ENCODE data around the gene RAB15.

RAB15 gene

DNA sequence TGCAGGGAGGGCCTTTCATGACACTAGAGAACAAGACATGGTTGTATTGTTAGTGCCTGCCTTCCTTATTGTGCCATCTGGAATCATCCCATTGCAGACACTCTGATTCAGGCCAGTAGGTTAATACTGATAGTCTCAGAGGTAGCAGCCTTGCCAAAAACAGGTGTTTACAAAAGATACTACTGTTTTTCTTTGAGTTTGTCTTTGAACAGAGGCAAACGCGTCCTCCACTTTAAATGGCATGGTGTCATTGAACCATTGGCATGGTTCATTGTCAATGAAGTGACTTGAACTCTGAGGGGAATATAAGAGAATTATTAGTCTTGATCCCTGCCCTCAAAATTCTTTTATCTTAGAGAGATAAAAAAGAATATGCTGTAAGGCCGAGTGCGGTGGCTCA is 18.8 kb upstream of the RAB15 start:
- in situ Hi-C loops (cut with MboI; ENCODE audit: low sequenced_read_pairs) = no loop called here

DNA sequence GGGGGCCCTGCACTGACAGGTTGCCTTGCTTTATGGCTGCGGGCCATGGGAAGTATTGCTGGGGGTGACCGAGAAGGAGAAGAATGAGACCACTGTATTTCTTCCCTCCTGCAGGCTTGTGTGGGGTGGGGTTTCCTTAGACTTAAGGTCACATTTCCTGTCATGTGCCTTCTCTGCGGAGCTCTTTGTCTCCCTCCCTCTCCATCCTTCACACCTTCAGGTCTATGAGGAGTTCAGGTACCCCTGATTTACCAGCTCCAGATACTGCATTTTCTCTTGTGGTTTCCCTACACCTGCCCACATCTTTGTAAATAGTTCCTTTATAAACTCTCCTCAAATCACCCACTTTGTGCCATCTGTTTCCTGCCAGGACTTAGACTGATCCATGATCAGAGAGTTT is 18.2 kb upstream of the RAB15 start:
- in situ Hi-C loops (cut with MboI; ENCODE audit: low sequenced_read_pairs) = no loop called here

DNA sequence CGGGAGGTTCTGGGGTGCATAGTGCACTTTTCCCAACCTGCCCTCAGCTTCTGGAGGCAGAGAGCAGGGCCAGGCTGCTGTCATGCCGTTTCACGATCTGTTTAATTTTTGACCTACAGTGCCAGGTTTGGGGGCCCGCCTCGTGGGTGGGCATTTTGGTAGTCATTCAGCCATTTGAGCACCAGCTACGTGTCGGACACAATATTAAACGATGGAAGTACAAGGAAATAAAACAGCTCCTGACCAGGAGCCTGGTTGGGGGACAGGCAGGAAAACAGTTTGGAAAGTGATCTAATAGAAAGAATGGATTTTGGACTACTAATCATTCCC is 15.3 kb upstream of the RAB15 start:
- in situ Hi-C loops (cut with MboI; ENCODE audit: low sequenced_read_pairs) = no loop called here

DNA sequence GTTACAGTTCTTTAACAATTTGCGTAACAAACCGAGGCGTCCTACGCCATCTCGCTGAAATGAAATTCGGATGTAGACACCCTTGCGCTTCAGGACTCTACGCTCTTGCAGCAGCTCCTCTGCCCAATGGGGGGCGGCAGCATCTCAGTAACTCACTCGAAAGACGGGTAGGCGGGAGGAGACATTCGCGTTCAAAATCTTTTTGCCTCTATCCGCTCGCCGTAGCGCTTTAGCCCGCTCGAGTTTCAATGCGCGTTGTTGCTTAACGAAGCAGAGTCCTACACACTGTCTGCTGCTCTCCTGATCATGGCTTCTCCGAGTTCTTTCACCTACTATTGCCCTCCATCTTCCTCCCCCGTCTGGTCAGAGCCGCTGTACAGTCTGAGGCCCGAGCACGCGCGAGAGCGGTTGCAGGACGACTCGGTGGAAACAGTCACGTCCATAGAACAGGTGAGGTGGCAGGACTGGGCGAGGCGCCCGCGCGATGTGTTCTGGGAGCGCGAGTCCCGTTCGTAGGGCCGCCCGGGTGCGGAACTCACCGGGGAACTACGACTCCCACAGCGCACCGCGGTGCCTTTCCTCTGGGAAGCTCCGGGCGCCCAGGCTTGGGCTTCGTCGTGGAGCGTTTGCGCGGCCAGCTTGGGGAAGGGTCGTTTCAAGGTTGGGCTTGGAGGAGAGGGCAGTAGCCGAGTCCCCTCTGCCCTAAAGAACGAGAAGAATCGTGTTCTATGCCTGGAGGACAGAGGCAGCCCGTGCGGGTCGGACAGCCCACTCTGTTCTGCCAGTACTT is 14.7 kb upstream of the RAB15 start, which contains the start of gene FNTB:
Gene FNTB (plus strand): TSS at position 248 of the 790 bp plus-strand sequence. CDS start 59 bp downstream, at position 307.
- in situ Hi-C loops (cut with MboI; ENCODE audit: low sequenced_read_pairs) = no loop called here

DNA sequence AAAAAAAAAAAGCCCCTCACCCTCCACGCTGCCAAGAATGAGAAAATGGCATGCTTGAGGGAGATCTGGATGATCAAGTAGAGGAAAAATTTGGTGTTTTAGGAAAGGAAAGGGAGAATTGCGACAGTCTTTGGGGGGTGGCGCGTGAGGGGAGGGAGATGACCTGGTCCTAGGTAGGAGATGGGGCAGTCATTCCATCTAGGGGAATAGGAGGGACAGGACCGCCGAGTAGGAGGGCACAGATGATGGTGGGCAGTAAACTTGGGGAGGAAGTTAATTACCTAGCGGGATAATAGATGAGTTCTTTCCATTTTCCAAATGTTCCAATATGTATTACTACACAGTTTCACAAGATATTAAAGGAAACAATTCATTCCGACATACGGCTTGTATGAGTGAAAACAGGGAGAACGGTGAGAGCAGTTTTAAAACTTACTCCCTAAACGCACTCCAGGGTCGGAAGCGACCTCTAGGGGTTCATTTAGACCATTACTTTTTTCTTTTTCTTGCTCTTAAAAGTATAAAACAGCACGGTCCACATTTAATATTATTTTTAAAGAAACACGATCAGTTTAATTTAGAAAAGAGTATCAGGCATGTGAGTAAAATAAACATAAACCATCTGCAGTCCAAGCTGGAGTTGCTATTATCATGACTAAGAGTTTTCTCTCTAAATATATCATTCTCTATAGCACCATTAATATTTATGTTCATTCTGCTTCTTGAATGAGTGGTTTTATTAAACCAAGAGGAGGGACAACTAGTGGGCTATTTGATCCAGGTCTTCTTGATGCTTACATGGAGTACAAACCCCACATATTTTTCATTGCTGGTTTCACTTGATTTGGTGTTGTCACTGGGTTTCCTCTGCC is 11.5 kb upstream of the RAB15 start:
- in situ Hi-C loops (cut with MboI; ENCODE audit: low sequenced_read_pairs) = no loop called here

DNA sequence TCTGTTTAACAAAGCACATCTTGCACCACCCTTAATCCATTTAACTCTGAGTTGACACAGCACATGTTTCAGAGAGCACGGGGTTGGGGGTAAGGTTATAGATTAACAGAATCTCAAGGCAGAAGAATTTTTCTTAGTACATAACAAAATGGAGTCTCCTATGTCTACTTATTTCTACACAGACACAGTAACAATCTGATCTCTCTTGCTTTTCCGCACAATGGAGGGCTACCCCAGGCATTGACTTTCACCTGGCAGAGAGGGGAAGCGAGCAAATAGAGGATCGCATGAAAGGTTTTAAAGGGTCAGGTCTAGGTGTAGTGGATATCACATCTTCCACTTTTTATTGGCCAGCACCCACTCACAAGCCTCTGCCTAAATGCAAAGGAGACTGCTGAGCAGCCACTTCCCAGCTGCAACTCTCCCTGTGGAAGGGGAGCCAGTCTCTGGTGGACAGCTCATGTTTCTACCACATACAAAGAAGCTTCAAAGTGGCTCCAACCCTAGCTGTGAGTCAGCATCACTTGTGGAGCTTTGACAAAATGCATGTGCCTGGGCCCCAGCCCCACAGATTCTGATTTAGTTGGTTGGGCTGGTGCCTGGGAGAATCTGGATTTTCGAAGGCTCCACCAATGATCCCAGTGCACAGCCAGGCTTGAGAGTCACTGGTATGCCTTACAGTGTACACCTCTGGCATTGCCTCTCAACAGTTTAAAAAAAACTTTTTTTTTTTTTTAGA is 7.4 kb upstream of the RAB15 start:
- in situ Hi-C loops (cut with MboI; ENCODE audit: low sequenced_read_pairs) = no loop called here

DNA sequence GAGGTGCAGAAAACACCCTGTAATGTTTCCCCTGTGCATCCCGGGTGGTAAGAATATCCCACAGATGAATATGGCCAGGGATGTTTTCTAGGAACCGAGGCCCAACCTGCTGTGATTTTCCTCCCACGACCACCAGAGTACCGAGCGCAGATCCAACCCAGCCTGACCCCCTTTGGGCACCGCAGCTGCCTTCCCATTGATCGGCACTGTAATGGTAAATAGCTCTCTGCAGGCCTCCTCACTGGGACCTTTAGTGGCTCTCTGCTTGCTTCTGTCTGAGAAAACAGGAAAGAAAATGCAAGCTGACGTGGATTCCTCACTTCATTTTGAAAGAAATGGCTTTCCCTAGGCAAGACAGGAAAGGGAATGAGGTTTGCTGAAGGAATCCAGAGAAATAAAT is 2.4 kb upstream of the RAB15 start:
- in situ Hi-C loops (cut with MboI; ENCODE audit: low sequenced_read_pairs) = no loop called here

DNA sequence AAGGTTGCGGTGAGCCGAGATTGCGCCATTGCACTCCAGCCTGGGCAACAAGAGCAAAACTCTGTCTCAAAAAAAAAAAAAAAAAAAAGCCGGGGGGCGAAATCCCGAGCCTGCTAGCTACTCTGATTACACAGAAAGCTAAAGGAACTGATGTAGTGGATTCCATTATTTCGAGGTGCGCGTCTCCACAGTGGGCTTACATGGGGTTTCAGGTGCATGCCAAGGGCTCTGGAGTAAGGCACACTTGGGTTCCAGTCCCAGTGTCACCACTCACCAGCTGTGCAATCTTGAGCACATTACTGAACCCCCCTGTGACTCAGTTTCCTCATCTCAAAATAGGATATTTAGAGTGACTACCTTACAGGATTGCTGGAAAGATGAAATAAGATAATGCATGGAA is 1.7 kb upstream of the RAB15 start:
- in situ Hi-C loops (cut with MboI; ENCODE audit: low sequenced_read_pairs) = no loop called here

DNA sequence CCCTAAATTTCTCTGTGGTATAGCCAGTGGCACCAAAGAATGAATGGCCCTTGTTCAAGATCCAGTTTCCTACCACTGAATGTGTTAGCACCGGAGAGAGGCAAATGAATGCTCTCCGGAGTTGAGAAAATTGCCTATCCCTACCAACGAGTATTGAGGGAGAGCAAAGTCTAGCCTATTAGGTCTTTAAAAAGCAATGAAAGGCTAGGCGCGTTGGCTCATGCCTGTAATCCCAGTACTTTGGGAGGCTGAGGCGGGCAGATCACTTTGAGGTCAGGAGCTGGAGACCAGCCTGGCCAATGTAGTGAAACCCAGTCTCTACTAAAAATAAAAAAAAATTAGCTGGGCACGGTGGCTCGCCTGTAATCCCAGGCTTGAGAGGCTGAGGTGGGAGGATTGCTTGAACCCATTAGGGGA is 898 bp upstream of the RAB15 start:
- in situ Hi-C loops (cut with MboI; ENCODE audit: low sequenced_read_pairs) = no loop called here

DNA sequence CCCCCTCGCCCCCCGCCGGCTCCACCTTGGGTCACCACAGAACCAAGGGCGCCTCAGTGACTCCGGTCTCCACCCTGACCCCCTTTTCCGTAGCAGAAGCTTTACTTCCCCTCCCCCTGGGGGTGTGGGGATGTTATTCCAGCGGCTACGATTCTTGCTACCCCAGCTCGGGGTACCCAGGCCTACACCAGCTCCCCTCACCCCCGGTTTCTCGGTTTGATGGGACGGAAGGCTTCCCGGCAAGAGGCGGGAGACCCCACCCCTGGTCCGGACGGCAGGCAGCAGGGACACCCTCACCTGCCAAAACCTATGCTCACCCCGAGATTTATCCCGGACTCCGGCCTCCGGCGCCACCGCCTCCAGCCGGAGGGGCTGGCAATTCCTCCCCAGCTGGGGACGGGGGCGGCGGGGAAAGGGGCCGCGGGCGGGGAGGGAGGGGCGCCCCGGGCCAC is 619 bp downstream of the RAB15 start:
- in situ Hi-C loops (cut with MboI; ENCODE audit: low sequenced_read_pairs) = no loop called here

DNA sequence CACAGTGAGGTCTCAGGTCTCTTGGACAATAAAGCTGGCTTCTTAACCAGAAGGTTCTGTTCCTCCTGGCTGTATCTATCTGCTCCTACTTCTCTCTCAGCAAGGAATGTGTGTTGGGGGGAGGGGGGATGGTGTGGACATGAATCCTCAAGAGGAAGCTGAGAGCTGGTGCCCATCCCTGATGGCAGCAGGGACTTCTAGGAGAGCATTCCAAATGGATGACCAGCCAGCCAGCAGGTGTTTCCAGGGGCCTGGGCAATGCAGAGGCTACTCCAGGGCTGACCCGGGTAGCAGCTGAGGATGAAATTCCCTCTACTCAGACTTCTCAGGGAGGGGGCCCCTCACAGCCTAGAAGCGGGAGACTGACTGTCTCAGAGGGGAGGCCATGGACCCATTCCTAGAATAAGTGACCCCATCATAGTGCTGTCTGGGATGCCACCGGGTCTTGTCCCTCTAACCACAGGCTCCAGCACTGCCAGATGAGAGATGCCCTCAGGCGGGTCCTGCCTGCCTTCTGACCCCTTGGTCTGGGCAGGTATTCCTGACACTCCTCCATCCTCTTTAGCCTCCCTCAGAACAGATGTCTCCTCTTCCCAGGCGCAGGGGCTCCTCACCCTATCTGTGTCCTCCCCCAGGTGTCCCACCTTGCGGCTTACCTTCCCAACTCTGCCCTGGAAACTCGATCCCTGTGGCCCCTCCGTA is 1.2 kb downstream of the RAB15 start:
- in situ Hi-C loops (cut with MboI; ENCODE audit: low sequenced_read_pairs) = no loop called here

DNA sequence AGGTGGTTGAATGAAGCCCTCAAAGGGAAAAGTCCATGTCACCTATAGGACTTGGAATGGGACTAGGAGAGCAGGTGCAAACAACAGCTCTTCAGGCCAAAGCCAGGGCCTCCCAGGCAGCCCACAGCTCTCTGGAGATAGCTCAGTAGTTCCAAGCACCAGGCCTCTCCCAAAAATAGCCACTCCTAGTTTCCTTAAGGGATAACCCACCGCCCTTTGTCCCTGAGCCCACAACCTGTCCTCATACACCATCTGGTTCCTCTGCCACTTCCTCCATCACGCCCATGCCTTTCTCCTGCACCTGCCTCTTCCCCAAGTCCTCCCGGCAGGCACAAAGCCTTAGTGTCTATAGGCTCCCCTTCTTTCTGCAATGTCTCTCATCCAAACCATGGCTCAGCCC is 2.1 kb downstream of the RAB15 start:
- in situ Hi-C loops (cut with MboI; ENCODE audit: low sequenced_read_pairs) = no loop called here

DNA sequence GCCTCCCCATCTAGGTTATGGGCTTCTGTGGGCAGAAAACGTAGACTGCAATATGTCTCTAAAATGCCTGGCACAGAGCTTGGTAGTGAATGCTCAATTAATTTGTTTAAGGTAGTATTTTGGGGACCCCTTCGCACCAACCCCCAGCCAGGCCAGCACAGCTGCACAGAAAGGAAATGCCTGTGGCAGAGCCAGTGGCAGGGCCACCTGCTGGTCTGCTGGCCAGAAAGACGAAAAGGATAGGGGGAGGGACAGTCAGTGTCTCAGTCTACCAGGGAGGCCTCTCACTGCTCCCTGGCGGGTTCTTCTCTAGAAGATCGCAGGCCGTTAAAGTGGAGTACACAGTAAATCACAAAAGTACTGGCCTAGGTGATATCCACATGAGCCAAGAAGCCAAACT is 3.5 kb downstream of the RAB15 start:
- in situ Hi-C loops (cut with MboI; ENCODE audit: low sequenced_read_pairs) = no loop called here

DNA sequence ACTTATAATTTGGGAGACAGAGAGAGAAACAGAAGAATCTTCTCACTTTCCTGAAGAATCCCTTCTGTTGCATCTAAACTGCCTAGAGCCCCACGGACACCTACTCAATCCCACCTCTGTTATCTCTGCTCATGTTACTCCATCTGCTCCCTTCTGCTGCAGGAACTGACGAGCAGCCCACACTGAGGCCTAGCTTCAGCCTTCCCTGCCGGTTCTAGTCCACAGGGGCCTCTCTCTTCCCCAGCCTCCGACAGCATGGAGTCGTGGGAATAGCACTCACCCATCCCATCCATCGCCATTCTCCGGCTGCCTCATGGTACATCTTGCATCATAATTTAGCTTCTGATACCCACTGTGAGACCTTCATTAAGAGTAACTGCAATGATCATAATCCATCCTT is 4.0 kb downstream of the RAB15 start:
- in situ Hi-C loops (cut with MboI; ENCODE audit: low sequenced_read_pairs) = no loop called here

DNA sequence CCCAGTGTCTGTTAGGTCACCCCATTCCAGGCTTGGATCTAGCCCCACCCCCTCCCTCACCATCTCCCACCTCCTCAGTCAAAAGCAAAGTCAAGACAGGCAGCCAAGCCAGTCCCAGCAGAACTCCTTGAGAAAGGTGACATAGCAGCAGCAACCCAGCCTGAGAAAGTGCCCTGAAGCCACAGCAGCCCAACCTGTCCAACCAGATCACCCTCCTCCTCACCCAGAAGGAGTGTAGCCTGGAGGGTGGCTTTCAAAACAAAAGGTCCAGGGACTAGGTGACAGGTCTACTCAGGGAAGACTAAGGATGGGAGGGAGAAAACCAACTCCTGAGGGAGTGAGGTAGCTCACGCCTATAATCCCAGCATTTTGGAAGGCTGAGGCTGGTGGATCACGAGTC is 5.2 kb downstream of the RAB15 start:
- in situ Hi-C loops (cut with MboI; ENCODE audit: low sequenced_read_pairs) = no loop called here

DNA sequence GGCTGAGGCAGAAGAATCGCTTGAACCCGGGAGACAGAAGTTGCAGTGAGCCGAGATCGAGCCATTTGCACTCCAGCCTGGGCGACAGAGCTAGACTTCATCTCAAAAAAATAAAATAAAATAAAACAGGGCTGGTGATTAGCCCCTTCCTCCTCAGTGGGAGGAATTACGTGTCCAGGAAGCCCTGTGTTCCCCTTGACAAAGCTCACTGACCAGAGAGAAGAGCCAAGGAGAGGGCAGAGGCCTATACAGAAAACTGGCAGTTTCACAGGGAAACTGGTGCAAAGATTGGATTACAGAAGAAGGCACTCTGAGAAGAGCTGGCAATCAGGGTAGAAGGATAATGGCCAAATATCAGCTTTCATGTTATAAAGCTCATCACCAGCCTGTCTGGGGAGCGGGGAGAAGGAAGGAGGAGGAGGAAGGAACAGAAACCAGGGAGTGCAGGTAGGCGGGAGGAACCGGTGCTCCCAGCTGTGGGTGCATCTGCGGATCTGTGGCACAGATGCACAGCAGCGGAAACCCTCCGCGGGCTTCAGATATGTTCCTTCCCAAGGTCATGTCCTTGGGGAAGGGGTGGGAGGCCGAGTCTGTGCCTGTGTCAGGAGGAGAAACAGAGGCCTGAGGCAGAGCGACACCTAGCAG is 6.7 kb downstream of the RAB15 start:
- in situ Hi-C loops (cut with MboI; ENCODE audit: low sequenced_read_pairs) = no loop called here

DNA sequence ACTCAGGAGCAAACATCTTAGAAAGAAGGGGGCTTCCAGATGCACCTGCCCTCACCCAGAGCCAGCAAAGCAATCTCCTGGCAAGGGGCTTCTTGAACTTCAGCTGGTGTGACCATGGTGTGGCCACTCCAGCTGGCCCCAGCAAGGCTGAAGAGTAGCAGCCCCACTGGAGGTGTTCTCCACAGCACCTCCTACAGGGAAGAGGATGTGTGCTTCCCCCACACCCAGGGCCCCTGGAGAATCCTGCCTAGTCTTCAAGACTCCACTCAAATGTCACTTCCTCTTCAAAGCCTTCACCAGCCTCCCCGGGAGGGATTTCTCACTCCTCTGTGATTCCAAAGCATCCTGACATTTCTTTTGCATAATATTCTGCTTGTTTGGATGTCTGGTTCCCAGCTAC is 8.5 kb downstream of the RAB15 start:
- in situ Hi-C loops (cut with MboI; ENCODE audit: low sequenced_read_pairs) = no loop called here

DNA sequence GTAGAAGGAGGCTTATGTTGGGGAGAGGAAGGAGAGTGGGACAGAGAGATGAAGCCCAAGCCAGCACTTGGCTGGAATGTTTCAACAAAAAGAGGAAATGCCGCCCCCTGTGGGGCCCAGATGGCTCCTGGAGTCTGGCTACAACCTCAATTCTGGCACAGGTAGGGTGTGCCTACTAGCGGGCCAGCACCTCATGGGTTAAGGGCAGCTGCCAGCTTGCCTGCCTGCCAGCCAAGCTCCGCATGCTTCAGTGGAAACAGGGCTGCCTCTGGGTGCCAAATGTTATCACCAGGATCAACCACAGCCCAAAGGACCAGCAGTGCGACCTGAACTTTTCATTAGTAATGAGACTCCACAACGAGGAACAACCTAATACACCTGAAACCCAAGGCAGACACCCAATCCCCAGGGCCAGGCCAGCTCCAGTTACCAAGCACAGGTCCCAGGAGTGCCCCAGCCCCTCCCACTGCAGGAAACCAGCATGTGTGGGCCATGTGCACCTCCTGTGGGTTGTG is 11.3 kb downstream of the RAB15 start:
- in situ Hi-C loops (cut with MboI; ENCODE audit: low sequenced_read_pairs) = no loop called here

DNA sequence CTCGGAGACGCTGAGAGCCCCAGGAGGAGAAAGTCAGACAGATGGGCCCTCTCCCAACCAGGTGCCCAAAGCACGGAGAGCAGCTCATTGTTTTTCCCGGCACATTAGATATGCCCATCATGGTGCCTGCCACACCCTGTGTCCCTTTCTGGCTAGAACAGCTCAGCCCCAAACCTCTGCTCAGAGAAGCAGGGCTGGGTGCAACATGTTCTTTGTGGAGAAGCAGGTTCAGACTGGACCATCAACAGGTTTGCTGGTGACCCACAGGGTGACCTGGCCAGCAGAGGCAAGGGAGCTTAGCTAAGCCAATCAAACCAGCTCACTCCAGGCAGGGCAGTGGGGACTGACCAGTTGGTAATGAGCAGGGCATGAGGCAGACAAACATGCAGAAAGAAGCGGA is 13.4 kb downstream of the RAB15 start:
- in situ Hi-C loops (cut with MboI; ENCODE audit: low sequenced_read_pairs) = no loop called here

DNA sequence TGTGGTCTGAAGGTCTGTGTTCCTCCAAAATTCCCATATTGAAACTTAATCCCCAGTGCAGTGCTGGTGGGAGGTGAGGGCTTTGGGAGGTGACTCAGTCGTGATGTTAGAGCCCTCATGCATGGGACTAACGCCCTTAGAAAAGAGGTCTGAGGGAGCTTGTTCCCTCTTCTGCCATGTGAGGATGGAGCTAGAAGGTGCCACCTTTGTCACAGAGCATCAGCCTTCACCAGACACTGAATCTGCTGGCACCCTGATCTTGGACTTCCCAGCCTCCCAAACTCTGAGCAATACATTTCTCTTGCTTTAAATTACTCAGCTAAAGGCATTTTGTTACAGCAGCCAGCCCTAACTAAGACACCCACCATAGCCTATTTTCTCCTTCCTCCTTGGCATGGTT is 13.9 kb downstream of the RAB15 start:
- in situ Hi-C loops (cut with MboI; ENCODE audit: low sequenced_read_pairs) = no loop called here

All from HL-60/S4 (cell line).